HuH-7 (cell line): Measurements from ENCODE around the gene TSPAN14.
A peak's percentile ranks its signal among the peaks of the same experiment; 100 is the strongest.

Experiments used
- DNase-seq: peaks from one replicate; pipeline ENCODE4 v3.0.0; 2011; ENCODE audit warnings: low spot score

The TSPAN14 gene

GRCh38 chr10:80421707-80422536, 32.2 kb upstream of the TSPAN14 start:
- no peak for DNase-seq

- no peak for DNase-seq
Observed at GRCh38 chr10:80425901-80426300, 28.2 kb upstream of the TSPAN14 start.

- DNase-seq, result no peak
Observed at GRCh38 chr10:80427541-80427940, 26.6 kb upstream of the TSPAN14 start.

DNA sequence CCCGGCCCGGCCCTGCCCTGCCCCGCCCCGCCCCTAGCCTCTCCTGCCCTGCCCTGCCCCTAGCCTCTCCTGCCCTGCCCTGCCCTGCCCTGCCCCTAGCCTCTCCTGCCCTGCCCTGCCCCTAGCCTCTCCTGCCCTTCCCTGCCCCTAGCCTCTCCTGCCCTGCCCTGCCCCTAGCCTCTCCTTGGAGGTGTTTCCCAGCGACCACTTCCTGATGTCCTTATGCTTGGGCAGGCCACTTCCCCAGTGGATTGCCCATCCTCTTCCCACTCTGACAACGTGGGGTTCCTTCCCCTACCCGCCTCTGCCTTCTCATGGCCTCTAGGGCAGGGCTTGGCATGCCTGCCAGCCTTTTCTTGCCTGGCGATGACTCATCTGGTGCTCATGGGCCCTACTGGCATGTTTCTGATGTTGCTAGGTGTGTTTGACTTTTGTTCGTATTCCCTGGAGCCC, 24.6 kb upstream of the TSPAN14 start:
- no peak for DNase-seq

GRCh38 chr10:80433134-80433533, 21.0 kb upstream of the TSPAN14 start:
- DNase-seq, result no peak

DNA sequence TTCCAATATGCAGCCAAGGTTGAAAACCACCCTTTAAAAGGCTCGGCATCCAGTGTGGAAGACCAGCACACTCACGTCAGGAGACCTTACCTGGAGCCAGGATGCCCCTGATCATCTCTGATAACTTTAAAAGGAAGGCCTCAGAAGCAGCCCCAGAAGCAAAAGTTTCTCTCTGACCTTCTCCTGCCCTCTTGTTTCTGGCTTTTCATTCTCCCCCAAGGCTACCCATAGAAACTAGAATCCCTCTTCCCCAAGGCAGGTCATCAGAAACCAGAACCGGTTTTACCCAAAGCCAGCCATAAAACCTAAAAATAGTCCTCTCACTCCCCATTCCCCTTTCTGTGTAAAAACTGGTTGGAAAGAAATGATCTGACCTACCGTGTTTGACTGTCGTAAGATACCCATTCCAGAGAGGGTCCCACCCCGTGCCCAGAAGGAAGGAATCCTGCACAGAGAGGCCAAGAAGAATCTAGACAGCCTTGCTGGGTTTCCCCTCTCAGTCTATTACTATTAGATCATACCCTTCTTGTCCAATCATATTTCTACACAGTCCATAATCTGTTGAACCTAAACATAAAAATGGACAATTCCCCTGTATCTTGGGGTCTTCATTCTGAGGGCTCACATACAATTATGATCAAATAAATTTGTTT, 17.5 kb upstream of the TSPAN14 start:
- no peak for DNase-seq

DNA sequence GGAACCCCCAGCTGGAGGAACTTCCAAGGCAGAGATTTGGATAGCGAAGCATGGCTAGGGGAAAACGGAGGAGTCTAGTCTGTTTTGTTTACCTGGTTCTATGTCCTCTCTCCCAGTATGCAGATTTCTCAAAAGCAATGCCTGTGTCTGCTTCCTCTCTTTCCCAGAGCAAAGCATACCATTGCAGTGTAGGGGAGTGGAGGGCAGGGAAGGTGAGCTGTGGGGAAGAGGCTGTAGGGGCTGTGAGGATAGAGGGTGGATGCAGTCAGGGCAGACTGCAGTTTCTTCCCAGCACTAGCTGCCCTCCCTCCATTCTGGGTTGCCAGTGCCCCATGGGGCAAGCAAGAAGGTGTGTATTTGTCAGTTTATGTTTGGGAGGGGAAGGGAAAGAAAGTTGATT, 16.9 kb upstream of the TSPAN14 start:
- no peak for DNase-seq

- DNase-seq, result no peak
Observed at GRCh38 chr10:80441831-80442230, 12.3 kb upstream of the TSPAN14 start.

- DNase-seq, result no peak
Observed at GRCh38 chr10:80442879-80443278, 11.2 kb upstream of the TSPAN14 start.

DNA sequence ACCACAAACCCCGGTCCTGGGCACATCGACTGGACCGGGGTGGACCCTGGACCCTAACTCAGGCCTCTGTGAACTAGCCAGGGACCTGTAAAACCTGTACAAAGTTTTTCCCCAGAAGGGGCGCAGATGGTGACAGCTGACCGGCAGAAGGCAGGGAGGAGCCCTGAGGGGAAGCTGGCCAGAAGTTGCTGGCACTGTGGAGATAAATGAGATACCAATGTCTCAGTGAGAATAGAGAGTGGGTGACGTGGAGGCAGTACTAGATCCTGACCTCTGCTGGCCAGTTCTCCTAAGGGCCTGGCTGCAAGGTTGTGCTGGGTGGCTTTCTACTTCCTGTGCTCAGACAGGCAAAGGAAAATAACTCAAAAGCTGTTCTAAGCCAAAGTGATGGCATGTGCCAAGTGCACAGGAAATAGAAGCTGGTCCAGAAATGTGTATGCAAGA, 10.6 kb upstream of the TSPAN14 start:
- DNase-seq, result peak; percentile 32

DNA sequence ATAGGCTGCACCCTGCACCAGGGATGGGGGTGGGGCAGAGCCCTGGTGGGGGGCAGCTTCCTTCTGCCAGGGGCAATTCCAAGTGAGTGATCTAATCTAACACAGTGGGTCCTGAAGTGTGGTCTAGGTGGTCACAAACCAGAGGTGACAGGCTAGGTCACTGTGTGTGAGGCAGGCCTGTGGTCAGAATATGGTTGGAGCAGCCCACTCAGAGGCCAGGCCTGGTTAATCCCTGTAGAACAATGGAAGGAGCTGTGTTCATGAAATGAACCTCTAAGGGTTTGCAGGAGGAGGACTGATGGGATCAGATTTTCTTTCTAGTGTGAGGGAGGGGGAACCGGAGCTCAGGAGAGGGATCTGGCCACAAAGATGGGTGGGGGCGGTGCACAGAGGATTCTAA, 10.0 kb upstream of the TSPAN14 start:
- no peak for DNase-seq

GRCh38 chr10:80444646-80445319, 9.3 kb upstream of the TSPAN14 start:
- DNase-seq, result peak; percentile 42

- DNase-seq, result no peak
Observed at GRCh38 chr10:80447436-80448190, 6.5 kb upstream of the TSPAN14 start.

GRCh38 chr10:80448209-80448942, 5.7 kb upstream of the TSPAN14 start:
- no peak for DNase-seq

DNA sequence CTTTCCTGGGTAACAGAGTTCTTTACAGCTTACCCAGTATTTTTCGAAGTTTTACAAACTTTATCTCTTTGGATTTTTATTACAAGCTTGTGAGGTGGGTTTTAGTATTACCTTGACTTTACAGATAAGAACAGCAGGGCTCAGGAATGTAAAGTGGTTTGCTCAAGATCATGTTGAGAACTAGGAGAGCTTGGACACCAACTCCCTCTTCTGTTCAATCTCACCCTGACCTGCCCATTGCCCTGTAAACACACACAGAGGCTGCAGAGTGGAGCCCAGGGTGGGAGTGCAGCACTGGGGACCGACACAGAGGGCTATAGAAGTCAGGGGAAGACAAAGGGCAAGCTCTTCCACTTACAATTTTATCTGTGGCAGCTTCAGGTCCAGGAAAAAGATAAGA, 4.6 kb upstream of the TSPAN14 start:
- DNase-seq, result no peak

GRCh38 chr10:80451132-80451531, 3.0 kb upstream of the TSPAN14 start:
- no peak for DNase-seq

- DNase-seq, result no peak
Observed at GRCh38 chr10:80452069-80452468, 2.0 kb upstream of the TSPAN14 start.

GRCh38 chr10:80452640-80453039, 1.5 kb upstream of the TSPAN14 start:
- no peak for DNase-seq

GRCh38 chr10:80453056-80453841, 861 bp upstream of the TSPAN14 start:
- no peak for DNase-seq
